Lower lobe of right lung (tissue), 2 donors: Measurements from ENCODE around the gene SERTAD4. TPM values are rescaled to one million over a fixed set of nuclear protein-coding genes. Genes with fewer than 3 reads are reported as not detected.

Source experiments
- ATAC-seq, 2 donors: fragments of 200-7000 bp; cut with Tn5 transposase; one replicate each; pipeline ENCODE4 v1.9.1; 2020 to 2022; ENCODE audit warnings: mild to moderate bottlenecking in 2 of 2, moderate library complexity in 2 of 2
- DNase-seq: peaks from one replicate; pipeline ENCODE4 v3.0.0-alpha.2; 2020
- H3K27ac ChIP-seq: fragments of 200-600 bp; one replicate; pipeline ENCODE4 v1.8.0; 2022
- H3K27me3 ChIP-seq: fragments of 200-600 bp; one replicate; pipeline ENCODE4 v1.8.0; 2022; ENCODE audit warnings: low read depth
- H3K36me3 ChIP-seq: fragments of 200-600 bp; one replicate; pipeline ENCODE4 v1.8.0; 2022; ENCODE audit warnings: mild to moderate bottlenecking
- H3K4me1 ChIP-seq: fragments of 200-600 bp; one replicate; pipeline ENCODE4 v1.8.0; 2022
- H3K4me3 ChIP-seq: fragments of 200-600 bp; one replicate; pipeline ENCODE4 v1.8.0; 2022; ENCODE audit warnings: mild to moderate bottlenecking
- H3K9me3 ChIP-seq: fragments of 200-600 bp; one replicate; pipeline ENCODE4 v1.8.0; 2022
- CTCF ChIP-seq: fragments of 200-600 bp; IDR thresholded peaks from one replicate; pipeline ENCODE4 v1.8.0; 2022; ENCODE audit warnings: antibody characterized with exemption, mild to moderate bottlenecking
- intact Hi-C: fragments of 100-400 bp; cut with DNase I; formaldehyde crosslinking; loops from one replicate; pipeline ENCODE4 v1.11.0; 2022
- total RNA-seq: library from RNA; stranded (reverse); fragmentation: NEBNext Ultra II Directional; extraction: Animal tissue kit (Norgen Biotek cat#: 25700); gene quantifications from one replicate; pipeline ENCODE4 v1.2.1, GENCODE V29; 2021
- donor health status: DM: no; HTN: yes; CAD: no; lungs with severe emphysema.

SERTAD4 gene
- total RNA-seq, 1 donor from 2014 or later = 4.3 TPM

GRCh38 chr1:210228158-210228557 lies 4.4 kb upstream of the SERTAD4 start:
- no peak overlapping the region for H3K4me3 ChIP-seq
- peaks cover 11% of the 10 kb centered on the region for H3K4me1 ChIP-seq
- H3K9me3 ChIP-seq = no peaks in the 10 kb centered on the region
- H3K36me3 ChIP-seq = no peaks in the 10 kb centered on the region
- intact Hi-C loops = no loop called here
- TF ChIP-seq CTCF = no peak
- H3K27me3 ChIP-seq = peaks cover 13% of the 10 kb centered on the region
- DNase-seq = no peak
- no peak overlapping the region for H3K27ac ChIP-seq
- ATAC-seq = no peak

- Histone ChIP-seq H3K4me1 (peaks cover 17% of the 10 kb centered on the region), H3K36me3 (no peaks in the 10 kb centered on the region), H3K27me3 (peaks cover 18% of the 10 kb centered on the region), H3K27ac (no peak overlapping the region), H3K9me3 (no peaks in the 10 kb centered on the region), H3K4me3 (no peak overlapping the region)
- DNase-seq = no peak
- no peak for ATAC-seq
- no peak for TF ChIP-seq CTCF
- intact Hi-C loops = no loop called here
These were observed 2.4 kb upstream of the SERTAD4 start for GRCh38 chr1:210230149-210230695.

- H3K27ac ChIP-seq = peak overlapping the region; percentile 81
- no peak for TF ChIP-seq CTCF
- peaks cover 17% of the 10 kb centered on the region for H3K4me1 ChIP-seq
- ATAC-seq (no peak), DNase-seq (no peak)
- H3K27me3 ChIP-seq = peaks cover 18% of the 10 kb centered on the region
- H3K9me3 ChIP-seq = no peaks in the 10 kb centered on the region
- peak overlapping the region; percentile 64 for H3K4me3 ChIP-seq
- intact Hi-C loops = no loop called here
- H3K36me3 ChIP-seq = no peaks in the 10 kb centered on the region
These were observed 618 bp upstream of the SERTAD4 start for GRCh38 chr1:210231846-210232510.

GRCh38 chr1:210233216-210233494 lies 559 bp downstream of the SERTAD4 start:
- intact Hi-C loops = no loop called here
- no peaks in the 10 kb centered on the region for H3K36me3 ChIP-seq

DNA sequence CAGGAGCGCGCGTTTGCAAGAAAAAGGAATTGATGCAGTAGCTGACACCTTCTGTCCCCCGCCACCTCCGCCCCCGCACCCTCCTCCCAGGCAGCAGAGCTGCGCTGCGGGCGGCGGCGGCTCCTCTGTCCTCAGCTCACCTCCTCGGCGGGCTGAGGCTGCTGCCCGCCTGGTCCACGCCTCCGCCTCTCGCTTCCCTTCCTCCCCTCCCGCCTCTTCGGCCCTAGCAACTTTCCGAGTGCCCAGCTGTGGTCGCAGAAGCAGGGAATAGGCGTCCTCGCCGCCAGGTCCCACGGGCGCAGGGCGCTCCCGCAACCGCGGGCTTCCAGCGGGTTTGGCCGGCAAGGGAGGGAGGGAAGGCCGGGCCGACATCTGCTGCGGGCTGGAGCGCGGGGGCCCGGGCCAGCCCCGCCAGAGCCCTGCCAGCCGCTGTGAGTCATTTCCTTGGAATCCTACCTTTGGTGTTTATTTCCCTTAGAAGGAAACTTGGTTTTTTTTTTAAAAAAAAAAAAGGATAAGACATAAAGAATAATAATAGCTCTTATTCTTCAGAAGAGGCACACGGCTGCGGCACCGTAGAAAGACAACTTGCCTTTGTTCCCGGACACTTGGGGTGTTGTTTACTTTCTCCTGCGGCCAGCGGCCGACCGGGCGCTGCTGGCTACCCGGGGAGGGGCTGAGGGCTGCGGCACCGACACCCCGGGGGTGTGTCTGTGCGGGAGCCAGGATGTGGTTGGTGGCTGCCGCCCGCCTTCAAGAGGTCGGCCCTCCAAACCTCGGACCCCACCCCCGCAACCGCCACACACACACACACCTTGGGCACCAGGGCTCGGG lies 1.1 kb downstream of the SERTAD4 start:
- Histone ChIP-seq H3K27ac (peak overlapping the region; percentile 81), H3K27me3 (peaks cover 18% of the 10 kb centered on the region), H3K9me3 (no peaks in the 10 kb centered on the region), H3K4me3 (peak overlapping the region; percentile 64), H3K4me1 (peaks cover 28% of the 10 kb centered on the region), H3K36me3 (no peaks in the 10 kb centered on the region)
- intact Hi-C loops = no loop called here
- DNase-seq = peak; percentile 76
- ATAC-seq = peak; percentile 86 to 89
- no peak for TF ChIP-seq CTCF

More at GRCh38 chr1:210233216-210233494, 559 bp downstream of the SERTAD4 start:
- TF ChIP-seq CTCF = no peak
- Histone ChIP-seq H3K27ac (peak overlapping the region; percentile 81), H3K9me3 (no peaks in the 10 kb centered on the region), H3K4me3 (peak overlapping the region; percentile 64), H3K27me3 (peaks cover 18% of the 10 kb centered on the region), H3K4me1 (peaks cover 25% of the 10 kb centered on the region)
- DNase-seq (no peak), ATAC-seq (peak; percentile 60 to 67)
